Mesendoderm (in vitro differentiated cells): ENCODE data around the gene TKT.

Experiments
- DNase-seq: peaks from one replicate; pipeline ENCODE4 v3.0.0; 2013
- H2AK5ac ChIP-seq: 2 replicates; pipeline ENCODE4 v1.6.1; 2013; ENCODE audit warnings: low read length, inconsistent platforms
- H2BK120ac ChIP-seq: 2 replicates; pipeline ENCODE4 v1.6.1; 2013; ENCODE audit warnings: low read depth, mild to moderate bottlenecking, low read length, moderate library complexity, mixed read lengths
- H2BK15ac ChIP-seq: replicated peaks from 2 replicates; pipeline ENCODE4 v1.6.1; 2013; ENCODE audit warnings: low read depth, mild to moderate bottlenecking, moderate library complexity
- H2BK5ac ChIP-seq: 2 replicates; pipeline ENCODE4 v1.6.1; 2013; ENCODE audit warnings: low read length, inconsistent platforms
- H3K18ac ChIP-seq: 2 replicates; pipeline ENCODE4 v1.6.1; 2013; ENCODE audit warnings: mild to moderate bottlenecking, low read length, mixed read lengths
- H3K23ac ChIP-seq: one replicate; pipeline ENCODE4 v1.6.1; 2013; ENCODE audit warnings: low read length
- H3K27ac ChIP-seq: 2 replicates; pipeline ENCODE4 v1.5.1; 2013; ENCODE audit warnings: low read depth, mild to moderate bottlenecking, inconsistent platforms, low read length, moderate library complexity
- H3K27me3 ChIP-seq: 2 replicates; pipeline ENCODE4 v1.6.1; 2013; ENCODE audit warnings: low read length, control low read depth, mild to moderate bottlenecking, inconsistent platforms; ENCODE audit not compliant: insufficient read depth, poor library complexity
- H3K36me3 ChIP-seq: 2 replicates; pipeline ENCODE4 v1.6.1; 2013; ENCODE audit warnings: low read length, inconsistent platforms; ENCODE audit not compliant: control insufficient read depth, insufficient read depth
- H3K4ac ChIP-seq: one replicate; pipeline ENCODE4 v1.6.1; 2013; ENCODE audit warnings: low read depth, mild to moderate bottlenecking, low read length, moderate library complexity
- H3K4me1 ChIP-seq: 2 replicates; pipeline ENCODE4 v1.6.1; 2013; ENCODE audit warnings: low read depth, low read length, inconsistent platforms; ENCODE audit not compliant: control insufficient read depth
- H3K4me2 ChIP-seq: 2 replicates; pipeline ENCODE4 v1.6.1; 2013; ENCODE audit warnings: low read length
- H3K4me3 ChIP-seq: 2 replicates; pipeline ENCODE4 v1.5.1; 2013; ENCODE audit warnings: mild to moderate bottlenecking, low read length
- H3K56ac ChIP-seq: one replicate; pipeline ENCODE4 v1.6.1; 2013; ENCODE audit warnings: low read length
- H3K79me1 ChIP-seq: 2 replicates; pipeline ENCODE4 v1.6.1; 2013; ENCODE audit warnings: low read length, inconsistent platforms
- H3K79me2 ChIP-seq: 2 replicates; pipeline ENCODE4 v1.6.1; 2013; ENCODE audit warnings: mild to moderate bottlenecking, low read length; ENCODE audit not compliant: control insufficient read depth, insufficient read depth
- H3K9ac ChIP-seq: 2 replicates; pipeline ENCODE4 v1.6.1; 2013; ENCODE audit warnings: low read length, inconsistent platforms
- H4K5ac ChIP-seq: one replicate; pipeline ENCODE4 v1.6.1; 2013; ENCODE audit warnings: low read length
- H4K8ac ChIP-seq: one replicate; pipeline ENCODE4 v1.6.1; 2013; ENCODE audit warnings: low read depth, mild to moderate bottlenecking, control low read depth, low read length, moderate library complexity
- WGBS: extraction: QIAGEN DNeasy Blood & Tissue Kit; methylation state at CpG from one replicate; pipeline ENCODE4 v1.1.7; 2013; ENCODE audit warnings: low lambda C conversion rate, missing lambda C conversion rate; ENCODE audit not compliant: insufficient coverage; ENCODE audit errors: extremely low coverage; 5-methylcytosine and 5-hydroxymethylcytosine counted together

The TKT gene

DNA sequence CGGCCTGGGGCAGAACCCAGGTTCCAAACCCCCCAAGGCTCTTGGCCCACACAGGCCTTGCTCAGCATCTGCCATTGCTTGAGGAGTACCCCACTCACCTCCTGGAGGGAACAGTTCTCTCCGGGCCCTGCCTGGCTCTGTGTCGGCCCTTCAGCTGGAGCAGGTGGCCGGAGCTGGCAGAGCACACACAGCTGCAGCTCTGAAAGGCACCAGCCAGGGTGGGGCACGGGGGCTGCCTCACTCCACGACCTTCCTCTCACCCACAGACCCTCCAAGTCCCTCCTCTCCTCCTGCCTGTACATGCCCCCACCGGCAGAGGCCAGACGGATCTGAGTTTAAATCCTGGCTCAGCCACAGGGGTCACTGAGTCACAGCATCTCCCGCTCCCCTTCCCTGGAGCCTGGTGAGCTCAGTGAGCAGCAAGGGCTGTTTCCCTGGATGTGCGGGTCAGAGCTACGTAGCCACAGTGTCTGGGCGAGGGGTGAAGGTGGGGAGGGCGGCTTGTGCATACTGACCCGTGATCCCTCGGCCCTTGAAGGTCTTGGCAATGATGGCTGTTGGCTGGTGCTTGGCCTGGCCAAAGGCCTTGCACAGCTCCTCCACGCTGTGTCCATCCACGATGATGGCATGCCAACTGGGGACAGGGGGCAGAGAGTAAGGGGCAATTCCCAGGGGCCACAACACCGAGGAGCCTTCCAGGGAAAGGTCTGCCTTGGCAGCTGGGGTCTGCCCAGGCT, 23.0 kb downstream of the TKT start:
- no peak overlapping the region for H3K4ac ChIP-seq
- H2BK15ac ChIP-seq, result no peak overlapping the region
- no peak overlapping the region for H2BK120ac ChIP-seq
- H3K4me1 ChIP-seq, result peaks cover 2% of the 10 kb centered on the region
- no peak overlapping the region for H3K18ac ChIP-seq
- no peak overlapping the region for H3K4me3 ChIP-seq
- H3K79me1 ChIP-seq, result peaks cover 9% of the 10 kb centered on the region
- no peaks in the 10 kb centered on the region for H3K27me3 ChIP-seq
- H3K79me2 ChIP-seq, result peaks cover 2% of the 10 kb centered on the region
- no CpG with 5 or more reads among the region's 18 CpGs for WGBS
- no peak overlapping the region for H4K8ac ChIP-seq
- no peak overlapping the region for H3K23ac ChIP-seq
- no peak overlapping the region for H4K5ac ChIP-seq
- no peak overlapping the region for H2AK5ac ChIP-seq
- H3K4me2 ChIP-seq, result no peak overlapping the region
- peaks cover 38% of the 10 kb centered on the region for H3K36me3 ChIP-seq
- H3K56ac ChIP-seq, result no peak overlapping the region
- H3K9ac ChIP-seq, result no peak overlapping the region
- no peak overlapping the region for H3K27ac ChIP-seq
- DNase-seq, result no peak
- H2BK5ac ChIP-seq, result no peak overlapping the region

DNA sequence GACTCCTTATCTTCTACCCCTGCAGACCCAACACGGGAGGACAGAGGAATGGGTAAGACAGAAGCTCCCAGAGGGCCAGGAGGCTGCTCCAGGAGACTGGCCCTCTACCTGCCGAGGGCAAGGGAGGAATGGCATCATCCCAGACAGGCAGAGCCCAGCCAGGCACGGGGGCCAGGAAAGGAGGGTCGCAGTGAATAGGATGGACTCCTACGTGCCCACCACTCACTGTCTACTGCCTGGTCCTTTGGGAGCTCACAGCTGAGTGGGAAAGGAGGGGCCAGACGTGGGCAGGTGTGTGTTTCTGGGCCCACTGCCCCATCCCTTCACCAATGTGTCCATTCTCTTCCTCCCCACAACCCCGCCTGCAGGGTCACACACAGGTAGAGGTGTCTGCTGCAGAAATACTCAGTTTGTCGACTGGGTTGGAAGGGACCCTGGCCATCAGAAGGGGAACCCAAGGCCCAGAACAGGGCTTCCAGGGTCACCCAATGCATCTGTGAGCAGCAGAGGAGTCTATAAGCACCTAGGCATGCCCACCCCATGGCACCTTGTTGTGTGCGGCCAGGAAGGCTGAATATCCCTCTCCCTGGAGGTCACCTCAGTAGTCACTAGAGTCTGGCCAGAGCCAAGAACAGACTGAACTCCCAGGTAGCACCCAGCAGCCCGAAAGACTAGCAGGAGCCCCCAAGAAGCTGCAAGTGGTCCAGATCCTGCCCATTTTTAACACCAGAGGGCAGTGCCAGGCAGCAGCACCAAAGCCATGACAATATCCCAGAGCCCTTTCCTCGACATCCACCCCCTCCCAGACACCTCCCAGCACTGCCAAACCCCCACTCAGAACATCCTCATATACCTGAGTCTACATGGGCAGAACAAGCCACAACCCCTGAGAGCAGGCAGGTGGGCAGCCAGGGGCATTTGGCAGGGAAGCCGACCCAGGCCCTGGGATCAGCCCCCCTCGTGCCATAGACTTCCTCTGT, 24.0 kb downstream of the TKT start:
- peaks cover 45% of the 10 kb centered on the region for H3K36me3 ChIP-seq

DNA sequence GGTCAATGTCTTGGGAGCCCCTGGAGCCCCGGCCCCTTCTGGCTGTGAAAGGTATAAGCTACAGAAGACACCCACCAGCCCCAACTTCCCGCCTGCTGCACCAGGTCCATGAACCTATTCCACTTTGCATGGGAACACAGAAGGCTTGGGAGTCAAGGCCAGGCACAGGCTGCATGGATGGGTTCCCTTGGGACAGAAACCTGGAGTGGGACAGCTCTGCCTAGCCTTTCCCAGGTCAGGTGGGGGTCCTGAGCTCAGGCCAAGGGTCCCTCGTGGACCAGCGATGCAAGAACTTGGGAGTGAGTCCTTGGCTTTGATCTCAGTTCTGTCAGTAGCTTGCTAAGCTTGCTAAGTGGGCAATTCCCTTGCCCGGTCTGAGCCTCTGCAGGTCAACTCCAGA, 25.0 kb downstream of the TKT start:
- Histone ChIP-seq H3K23ac (no peak overlapping the region), H4K5ac (no peak overlapping the region), H2BK15ac (no peak overlapping the region), H3K79me2 (no peaks in the 10 kb centered on the region), H3K56ac (no peak overlapping the region), H3K27ac (no peak overlapping the region), H3K4ac (no peak overlapping the region), H2BK5ac (no peak overlapping the region), H3K4me2 (no peak overlapping the region), H4K8ac (no peak overlapping the region), H3K27me3 (no peaks in the 10 kb centered on the region), H3K79me1 (peaks cover 3% of the 10 kb centered on the region), H3K9ac (no peak overlapping the region), H3K4me3 (no peak overlapping the region), H2AK5ac (no peak overlapping the region), H3K18ac (no peak overlapping the region), H3K4me1 (no peaks in the 10 kb centered on the region), H3K36me3 (peaks cover 43% of the 10 kb centered on the region), H2BK120ac (no peak overlapping the region)
- WGBS, result no CpG with 5 or more reads among the region's 5 CpGs
- no peak for DNase-seq

More for the DNA sequence above, 24.0 kb downstream of the TKT start:
- Histone ChIP-seq H3K4me3 (no peak overlapping the region), H3K9ac (no peak overlapping the region), H3K56ac (no peak overlapping the region), H3K27ac (no peak overlapping the region), H4K8ac (no peak overlapping the region), H2BK5ac (no peak overlapping the region), H3K4me1 (peaks cover 2% of the 10 kb centered on the region), H4K5ac (no peak overlapping the region), H3K79me1 (peaks cover 9% of the 10 kb centered on the region), H3K23ac (no peak overlapping the region), H3K79me2 (peaks cover 2% of the 10 kb centered on the region), H3K4ac (no peak overlapping the region), H3K27me3 (no peaks in the 10 kb centered on the region), H2BK120ac (no peak overlapping the region), H2BK15ac (no peak overlapping the region), H3K4me2 (no peak overlapping the region), H2AK5ac (no peak overlapping the region), H3K18ac (no peak overlapping the region)
- no CpG with 5 or more reads among the region's 13 CpGs for WGBS
- DNase-seq, result no peak

DNA sequence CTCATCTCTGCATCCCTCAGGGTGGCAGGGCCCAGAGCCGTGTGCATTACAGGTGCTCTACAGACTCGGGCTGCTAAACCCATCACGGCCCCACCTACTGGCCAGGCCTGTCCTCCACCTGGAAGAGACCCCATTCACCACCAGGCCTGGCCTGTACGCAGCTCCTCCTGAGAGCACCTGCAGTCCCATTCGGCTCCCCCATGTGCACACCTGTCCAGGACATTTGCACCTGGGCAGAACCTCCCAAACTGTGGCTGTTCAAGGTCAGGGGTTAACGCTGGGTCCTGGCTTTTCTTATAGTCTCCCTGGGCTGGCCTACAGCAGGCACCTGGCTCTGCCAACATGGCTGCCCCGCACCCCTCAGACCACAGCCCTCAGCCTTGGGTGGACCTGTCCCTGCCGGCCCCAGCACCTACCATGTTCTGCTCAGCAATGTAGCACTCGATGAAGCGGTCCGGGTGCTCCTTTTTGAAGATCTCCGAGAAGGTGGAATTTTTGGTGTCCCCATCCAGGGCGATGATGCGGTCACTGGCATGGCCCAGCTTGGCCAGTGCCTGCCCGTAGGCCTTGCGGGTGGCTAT, 25.7 kb downstream of the TKT start:
- Histone ChIP-seq H3K27ac (no peak overlapping the region), H3K18ac (no peak overlapping the region), H2BK120ac (no peak overlapping the region), H3K4me2 (no peak overlapping the region), H3K23ac (no peak overlapping the region), H3K4me3 (no peak overlapping the region), H3K4me1 (no peaks in the 10 kb centered on the region), H4K5ac (no peak overlapping the region), H2AK5ac (no peak overlapping the region), H2BK15ac (no peak overlapping the region), H3K4ac (no peak overlapping the region), H3K27me3 (no peaks in the 10 kb centered on the region), H3K79me1 (peaks cover 2% of the 10 kb centered on the region), H2BK5ac (no peak overlapping the region), H3K56ac (no peak overlapping the region), H4K8ac (no peak overlapping the region), H3K36me3 (peaks cover 48% of the 10 kb centered on the region), H3K9ac (no peak overlapping the region), H3K79me2 (no peaks in the 10 kb centered on the region)
- peak; percentile 51 for DNase-seq
- WGBS, result no CpG with 5 or more reads among the region's 16 CpGs

DNA sequence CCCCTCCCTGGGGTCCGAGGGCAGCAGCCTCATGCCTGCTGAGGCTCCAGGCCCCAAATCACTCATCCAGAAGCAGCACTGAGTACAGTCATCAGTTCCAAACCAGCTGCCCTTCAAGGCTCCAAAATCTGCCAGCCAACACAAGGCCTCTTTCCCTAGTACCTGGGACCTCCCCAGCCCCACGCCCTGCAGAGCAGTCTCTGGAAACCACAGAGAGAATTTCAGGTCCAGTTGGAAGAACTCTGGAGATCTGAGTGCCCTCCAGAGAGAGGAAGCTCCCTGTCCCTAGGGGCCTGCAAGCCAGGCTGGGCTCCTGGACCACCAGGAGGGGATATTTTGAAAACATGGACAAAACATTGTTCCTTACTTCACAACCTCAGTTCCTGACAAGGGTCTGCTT, 26.2 kb downstream of the TKT start:
- H3K4ac ChIP-seq, result no peak overlapping the region
- no peak overlapping the region for H2BK15ac ChIP-seq
- H2BK120ac ChIP-seq, result no peak overlapping the region
- no peak overlapping the region for H4K8ac ChIP-seq
- H2BK5ac ChIP-seq, result no peak overlapping the region
- H3K4me1 ChIP-seq, result no peaks in the 10 kb centered on the region
- H3K56ac ChIP-seq, result no peak overlapping the region
- no peak overlapping the region for H3K4me3 ChIP-seq
- no peak overlapping the region for H3K9ac ChIP-seq
- WGBS, result no CpG with 5 or more reads among the region's 2 CpGs
- peaks cover 51% of the 10 kb centered on the region for H3K36me3 ChIP-seq
- H2AK5ac ChIP-seq, result no peak overlapping the region
- no peaks in the 10 kb centered on the region for H3K27me3 ChIP-seq
- H3K18ac ChIP-seq, result no peak overlapping the region
- no peak overlapping the region for H4K5ac ChIP-seq
- peaks cover 1% of the 10 kb centered on the region for H3K79me1 ChIP-seq
- no peak overlapping the region for H3K27ac ChIP-seq
- no peak overlapping the region for H3K23ac ChIP-seq
- no peaks in the 10 kb centered on the region for H3K79me2 ChIP-seq
- H3K4me2 ChIP-seq, result no peak overlapping the region
- no peak for DNase-seq
